Pons (tissue), 1 donor: ENCODE results near the gene PLD4.
"Not testable (repeated sequence)": the region's sequence is repeated elsewhere in the genome, so short reads cannot be mapped to it uniquely, and the experiment has no call there.

Experiments
- DNase-seq: peaks from one replicate; pipeline ENCODE4 v3.0.0-alpha.2; 2016; ENCODE audit warnings: low spot score

Gene PLD4

GRCh38 chr14:104885973-104886689 lies 38.5 kb upstream of the PLD4 start:
- DNase-seq: no peak

GRCh38 chr14:104886690-104887622 lies 37.7 kb upstream of the PLD4 start:
- DNase-seq: no peak

DNA sequence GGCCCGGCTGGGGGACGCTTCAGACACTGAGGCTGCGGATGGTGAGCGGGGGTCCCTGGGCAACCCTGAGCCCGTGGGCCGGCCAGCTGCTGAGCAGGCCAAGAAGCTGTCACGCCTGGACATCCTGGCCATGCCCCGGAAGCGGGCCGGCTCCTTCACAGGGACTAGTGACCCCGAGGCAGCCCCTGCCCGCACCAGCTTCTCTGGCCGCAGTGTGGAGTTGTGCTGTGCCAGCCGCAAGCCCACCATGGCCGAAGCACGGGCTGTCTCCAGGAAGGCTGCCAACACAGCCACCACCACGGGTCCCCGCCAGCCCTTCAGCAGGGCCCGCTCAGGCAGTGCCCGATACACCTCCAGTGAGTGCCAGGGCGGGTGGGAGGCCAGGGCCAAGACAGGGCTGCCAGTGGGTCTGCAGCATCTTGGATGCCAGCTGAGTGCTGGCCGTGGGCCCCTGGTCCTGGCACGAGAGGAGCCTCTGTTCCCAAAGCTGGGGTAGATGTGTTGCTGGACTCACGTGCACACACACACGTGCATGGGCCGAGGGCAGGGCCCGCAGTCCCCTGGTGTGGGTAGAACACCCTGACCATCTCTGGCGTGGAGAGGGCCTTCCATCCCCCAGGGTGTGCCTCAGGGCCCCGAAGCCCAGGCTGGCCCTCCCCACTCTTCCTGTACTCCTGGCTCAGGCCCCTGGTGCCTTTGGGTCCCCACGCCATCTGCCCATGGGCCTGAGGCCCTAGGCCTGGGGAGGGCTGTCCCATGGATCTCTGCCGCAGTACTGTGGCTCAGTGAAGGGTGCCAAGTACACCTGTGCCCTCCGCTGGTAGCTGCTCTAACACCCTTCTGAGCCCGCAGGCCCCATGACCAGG lies 36.8 kb upstream of the PLD4 start:
- no peak for DNase-seq

DNA sequence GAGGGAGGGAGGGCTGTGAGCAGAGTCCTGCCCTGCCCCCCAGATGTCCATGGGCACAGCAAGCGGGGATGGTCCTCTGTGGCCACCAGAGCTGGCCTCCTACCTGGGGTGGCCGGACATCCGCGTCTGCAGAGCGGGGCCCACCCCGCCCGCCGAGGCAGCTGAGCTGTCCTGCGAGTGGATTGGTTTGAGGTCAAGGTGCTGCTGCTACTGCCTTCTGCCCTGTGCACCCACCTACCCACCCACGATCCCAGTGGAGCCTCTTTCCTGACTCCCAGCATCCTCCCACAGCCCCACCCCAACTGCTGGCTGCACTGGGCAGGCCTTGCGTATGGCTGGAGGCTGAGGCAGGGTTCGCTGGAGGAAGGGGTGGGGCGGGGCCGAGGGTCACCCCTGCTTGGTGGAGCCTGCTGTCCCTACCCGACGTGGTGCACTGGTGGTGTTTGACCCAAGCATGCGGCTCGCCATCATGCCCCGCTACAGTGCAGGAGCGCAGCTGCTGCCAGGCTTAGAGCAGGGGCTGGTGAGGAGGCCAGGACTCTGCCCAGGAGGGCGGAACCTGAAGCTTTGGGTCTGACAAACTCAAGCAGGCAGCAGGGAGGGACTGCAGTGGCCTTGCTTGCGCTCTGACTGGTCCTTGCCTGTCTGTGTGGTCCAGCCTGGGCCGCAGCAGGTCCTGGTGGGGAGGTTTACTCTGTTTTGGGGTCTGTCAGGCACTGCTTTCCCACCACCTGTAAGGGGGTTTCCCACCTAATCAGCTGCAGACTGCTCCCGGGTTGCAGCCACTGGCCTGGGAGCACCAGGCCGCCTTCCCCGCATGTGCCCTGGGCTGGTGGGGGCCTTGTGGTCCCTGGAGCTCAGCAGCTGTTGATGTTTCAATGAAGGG lies 35.9 kb upstream of the PLD4 start:
- DNase-seq: no peak

DNA sequence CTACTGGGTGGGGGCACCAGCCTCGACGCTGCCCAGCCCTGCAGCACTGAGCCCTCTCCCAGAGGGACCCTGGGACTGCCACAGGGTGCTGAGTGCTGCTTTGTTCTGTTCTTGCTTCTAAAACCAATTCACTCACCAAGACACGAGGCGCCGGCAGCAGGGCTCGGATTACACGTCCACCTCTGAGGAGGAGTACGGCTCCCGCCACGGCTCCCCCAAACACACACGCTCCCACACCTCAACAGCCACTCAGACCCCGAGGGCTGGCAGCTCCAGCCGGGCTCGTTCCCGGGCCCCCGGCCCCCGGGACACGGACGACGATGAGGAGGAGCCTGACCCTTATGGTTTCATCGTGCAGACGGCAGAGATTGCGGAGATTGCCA lies 35.3 kb upstream of the PLD4 start:
- DNase-seq: no peak

GRCh38 chr14:104890292-104890691 lies 34.4 kb upstream of the PLD4 start:
- not testable (repeated sequence) for DNase-seq

GRCh38 chr14:104891121-104891551 lies 33.5 kb upstream of the PLD4 start:
- DNase-seq: no peak

- DNase-seq: no peak
These were observed 32.8 kb upstream of the PLD4 start for GRCh38 chr14:104891664-104892530.

GRCh38 chr14:104892531-104893434 lies 31.9 kb upstream of the PLD4 start:
- DNase-seq: no peak

DNA sequence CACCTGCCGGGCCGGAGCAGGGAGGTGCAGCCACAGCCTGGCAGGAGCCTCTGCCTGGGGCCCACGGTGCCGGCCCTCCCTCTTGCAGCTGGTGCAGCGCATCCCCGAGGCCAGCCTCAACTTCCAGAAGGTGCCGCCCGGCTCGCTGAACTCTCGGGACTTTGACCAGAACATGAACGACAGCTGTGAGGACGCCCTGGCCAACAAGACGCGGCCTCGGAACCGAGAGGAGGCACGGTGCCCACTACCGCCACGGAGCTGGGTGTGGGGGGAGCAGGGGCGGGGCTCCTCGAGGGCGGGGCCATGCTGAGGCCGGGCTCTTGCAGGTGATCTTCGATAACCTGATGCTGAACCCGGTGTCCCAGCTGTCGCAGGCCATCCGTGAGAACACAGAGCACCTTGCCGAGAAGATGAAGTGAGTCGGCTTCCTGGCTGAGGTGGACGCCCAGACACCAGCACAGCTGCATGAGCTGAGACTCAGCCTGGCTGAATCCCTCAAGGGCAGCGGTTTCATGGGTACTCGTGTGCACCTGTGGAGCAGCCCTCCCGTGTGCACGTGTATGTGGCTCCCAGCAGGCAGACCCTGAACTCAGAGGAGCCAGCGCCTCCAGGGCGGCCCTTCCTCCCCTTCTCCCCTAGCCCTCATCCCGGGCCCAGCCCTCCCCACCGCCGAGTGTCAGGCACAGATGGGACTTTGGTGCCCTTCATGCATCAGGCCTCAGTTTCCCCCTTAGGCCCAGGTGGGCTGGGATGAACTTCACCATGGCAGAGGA lies 31.1 kb upstream of the PLD4 start:
- DNase-seq: no peak

- DNase-seq: no peak
These were observed 30.1 kb upstream of the PLD4 start for GRCh38 chr14:104894331-104895206.

- DNase-seq: no peak
These were observed 29.4 kb upstream of the PLD4 start for GRCh38 chr14:104895207-104895785.

DNA sequence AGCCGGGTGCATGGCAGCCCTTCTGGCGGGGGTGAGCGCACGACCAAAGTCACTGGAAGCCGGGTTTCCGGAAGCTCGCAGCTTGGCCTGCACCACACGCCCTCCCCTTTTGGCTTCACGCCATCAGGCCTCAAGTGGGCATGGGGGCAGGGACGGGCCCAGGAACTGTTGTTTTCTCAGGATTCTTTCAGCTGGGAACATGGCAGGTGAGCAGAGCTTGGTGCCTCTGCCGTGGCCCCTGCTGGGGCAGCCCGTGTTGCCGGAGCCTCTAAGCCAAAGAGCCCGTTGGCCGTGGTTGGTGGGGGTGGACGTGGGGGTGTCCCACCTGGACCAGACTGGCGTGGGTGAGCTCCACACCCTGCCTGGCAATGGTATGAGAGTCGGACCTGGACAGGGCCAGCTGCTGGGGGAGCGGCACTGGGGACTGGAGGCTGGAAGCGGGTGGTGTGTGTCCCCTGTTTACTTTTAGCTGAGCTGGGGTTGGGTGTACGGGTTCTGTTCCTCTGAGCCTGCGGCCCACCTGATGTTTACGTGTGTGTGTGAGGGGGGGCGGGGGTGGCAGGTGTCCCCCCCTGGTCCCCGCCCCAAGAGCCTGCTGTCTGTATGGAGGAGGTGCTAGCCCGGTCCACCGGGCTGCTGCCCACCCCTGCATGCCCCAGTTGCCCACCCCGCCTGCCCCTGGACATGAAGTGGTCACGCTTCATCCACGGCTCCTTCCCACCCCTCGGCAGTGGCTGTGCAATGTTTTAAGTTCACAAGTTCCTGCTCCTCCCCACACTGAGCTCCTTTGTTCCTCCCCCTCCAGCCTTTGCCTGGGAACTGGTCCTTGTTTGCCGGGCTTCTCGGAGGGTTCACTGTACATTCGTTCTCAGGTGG lies 28.7 kb upstream of the PLD4 start:
- no peak for DNase-seq

DNA sequence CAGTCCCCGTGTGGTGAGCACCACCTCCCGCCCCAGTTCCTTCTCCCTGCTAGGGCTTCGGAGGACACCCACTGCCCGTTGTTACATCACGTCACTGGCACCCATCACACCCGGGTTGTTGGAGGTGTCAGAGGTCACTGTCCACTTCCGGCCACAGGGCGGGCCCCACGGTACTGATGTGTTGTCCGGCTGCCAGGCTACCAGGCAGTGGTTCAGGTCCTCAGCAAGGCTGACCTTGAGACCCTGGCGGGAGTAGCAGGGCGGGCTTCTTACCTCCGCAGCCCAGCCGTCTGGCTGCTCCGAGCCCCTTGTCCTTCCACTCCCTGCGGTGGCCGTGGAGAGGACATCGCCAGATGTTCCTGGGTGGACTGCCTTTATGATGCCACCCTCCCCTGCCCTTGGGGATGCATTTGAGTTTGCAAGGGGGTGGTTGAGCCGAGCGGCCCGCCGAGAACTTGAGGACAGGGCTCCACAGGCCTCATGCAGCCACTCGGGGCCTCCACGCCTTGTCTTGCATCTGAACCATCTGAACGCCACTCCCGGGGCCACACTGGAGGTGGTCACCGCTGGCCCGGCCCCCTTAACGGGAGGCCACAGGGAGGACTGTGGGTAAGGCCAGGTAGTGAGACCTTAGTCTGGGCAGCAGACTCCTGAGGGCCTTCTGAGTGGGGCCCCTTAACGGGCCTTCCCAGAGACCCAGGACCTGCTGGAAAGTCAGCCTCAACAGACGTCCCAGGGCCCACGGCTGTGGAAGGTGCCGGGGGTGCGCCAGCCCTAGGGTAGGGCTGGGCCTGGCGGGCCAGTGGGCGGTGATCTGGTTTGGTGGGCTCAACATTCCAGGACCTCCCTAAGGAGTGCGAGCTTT lies 27.1 kb upstream of the PLD4 start:
- no peak for DNase-seq

GRCh38 chr14:104898195-104898558 lies 26.5 kb upstream of the PLD4 start:
- DNase-seq: no peak
